Frontal cortex (tissue), 4 donors: Measurements from ENCODE around the gene RAC2. TPM values are rescaled to one million over a fixed set of nuclear protein-coding genes. Genes with fewer than 3 reads are reported as not detected.
"Not testable (repeated sequence)": the region's sequence is repeated elsewhere in the genome, so short reads cannot be mapped to it uniquely, and the experiment has no call there.

Experiments used
- DNase-seq, 2 donors: peaks; one replicate each; pipeline ENCODE4 v3.0.0; 2012; ENCODE audit warnings: low spot score in 2 of 2
- FAIRE-seq: peaks from 2 replicates; lab custom pipeline; 2012; peaks lifted over from hg19 to GRCh38; lab: Jason Lieb, UNC
- total RNA-seq: library from RNA; depleted of rRNA; stranded (reverse); fragments of >200 nt; gene quantifications from one replicate; pipeline ENCODE4 v1.2.3, GENCODE V29; 2014
- donor health status: control.
- donor health status: control.
- donor health status: control.

The RAC2 gene
- total RNA-seq, 1 donor from 2014 or later = under 0.01 TPM

GRCh38 chr22:37239336-37240239 lies 4.5 kb downstream of the RAC2 start:
- FAIRE-seq (no peak), DNase-seq (no peak)

DNA sequence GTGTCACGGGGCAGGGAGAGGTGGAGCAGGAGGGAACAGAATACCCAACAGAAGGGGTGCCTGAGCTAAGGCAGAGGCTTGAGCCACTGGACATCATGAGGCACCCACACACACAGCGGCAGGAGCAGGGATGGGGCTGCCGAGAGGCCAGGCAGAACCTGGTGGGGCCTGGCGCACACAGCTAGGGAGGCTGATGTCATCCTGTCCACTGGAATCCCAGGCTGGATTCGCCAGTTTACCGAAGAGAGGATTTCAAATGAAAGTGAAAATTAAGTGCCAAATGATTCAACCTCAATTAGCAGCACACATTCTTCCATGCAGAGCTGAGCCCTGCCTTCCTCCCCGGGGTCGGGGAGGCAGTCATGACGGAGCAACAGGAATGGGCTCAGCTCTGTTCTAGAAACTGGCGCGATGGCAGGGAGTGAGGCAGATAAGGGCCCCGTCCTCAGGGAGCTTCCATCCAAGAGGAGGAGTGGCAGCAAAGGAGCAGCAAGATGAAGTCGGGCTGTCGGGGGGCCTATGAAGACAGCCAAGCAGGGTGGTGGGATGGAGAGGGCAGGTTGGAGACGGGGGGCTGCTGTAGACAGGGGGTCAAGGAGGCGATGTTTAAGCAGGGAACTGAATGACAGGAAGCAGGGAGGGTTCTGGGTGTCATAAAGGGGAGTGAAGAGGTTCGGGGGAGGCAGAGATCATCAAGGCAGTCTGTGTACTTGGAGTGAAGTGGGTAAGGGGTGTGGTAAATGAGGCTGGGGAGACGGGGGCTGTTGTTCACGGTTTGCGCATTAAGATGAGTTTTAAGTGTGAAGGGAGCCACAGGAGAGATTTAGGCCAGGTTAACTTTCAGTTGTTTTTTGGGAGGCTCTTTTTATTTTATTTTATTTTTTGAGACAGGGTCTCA lies 6.4 kb downstream of the RAC2 start:
- DNase-seq (no peak), FAIRE-seq (no peak)

DNA sequence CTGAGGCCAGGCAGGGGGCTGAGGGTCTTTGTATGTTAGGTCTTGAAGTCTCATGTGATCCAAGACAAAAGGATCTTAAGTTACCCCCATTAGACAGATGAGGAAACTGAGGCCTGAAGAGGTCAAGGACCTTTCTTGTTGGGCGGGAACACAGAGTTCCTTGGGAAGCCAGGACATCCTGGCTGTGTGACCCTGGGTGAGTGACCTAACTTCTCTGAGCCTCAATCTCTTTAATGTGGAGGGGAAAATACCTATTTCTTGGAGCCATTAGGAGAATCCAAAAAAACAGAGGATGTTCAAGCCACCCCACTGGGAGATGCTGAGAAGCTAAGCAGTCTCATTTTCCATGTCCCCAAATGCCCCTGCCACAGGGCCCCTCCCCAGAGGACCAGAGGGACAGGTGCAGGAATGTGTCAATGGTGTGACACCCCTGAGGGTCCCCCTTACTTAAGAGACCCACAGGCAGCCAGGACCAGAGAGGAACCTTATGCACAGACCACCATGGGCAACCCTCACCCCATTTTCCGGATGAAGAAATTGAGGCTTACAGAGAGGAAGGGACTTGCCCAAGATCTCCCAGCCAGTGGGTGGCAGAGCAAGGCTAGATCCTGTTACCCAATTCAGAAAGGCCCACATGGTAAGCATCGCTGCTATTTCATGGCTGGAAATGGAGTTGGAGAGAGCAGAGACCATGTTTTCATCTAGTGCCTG lies 8.0 kb downstream of the RAC2 start:
- FAIRE-seq (no peak), DNase-seq (no peak)

DNA sequence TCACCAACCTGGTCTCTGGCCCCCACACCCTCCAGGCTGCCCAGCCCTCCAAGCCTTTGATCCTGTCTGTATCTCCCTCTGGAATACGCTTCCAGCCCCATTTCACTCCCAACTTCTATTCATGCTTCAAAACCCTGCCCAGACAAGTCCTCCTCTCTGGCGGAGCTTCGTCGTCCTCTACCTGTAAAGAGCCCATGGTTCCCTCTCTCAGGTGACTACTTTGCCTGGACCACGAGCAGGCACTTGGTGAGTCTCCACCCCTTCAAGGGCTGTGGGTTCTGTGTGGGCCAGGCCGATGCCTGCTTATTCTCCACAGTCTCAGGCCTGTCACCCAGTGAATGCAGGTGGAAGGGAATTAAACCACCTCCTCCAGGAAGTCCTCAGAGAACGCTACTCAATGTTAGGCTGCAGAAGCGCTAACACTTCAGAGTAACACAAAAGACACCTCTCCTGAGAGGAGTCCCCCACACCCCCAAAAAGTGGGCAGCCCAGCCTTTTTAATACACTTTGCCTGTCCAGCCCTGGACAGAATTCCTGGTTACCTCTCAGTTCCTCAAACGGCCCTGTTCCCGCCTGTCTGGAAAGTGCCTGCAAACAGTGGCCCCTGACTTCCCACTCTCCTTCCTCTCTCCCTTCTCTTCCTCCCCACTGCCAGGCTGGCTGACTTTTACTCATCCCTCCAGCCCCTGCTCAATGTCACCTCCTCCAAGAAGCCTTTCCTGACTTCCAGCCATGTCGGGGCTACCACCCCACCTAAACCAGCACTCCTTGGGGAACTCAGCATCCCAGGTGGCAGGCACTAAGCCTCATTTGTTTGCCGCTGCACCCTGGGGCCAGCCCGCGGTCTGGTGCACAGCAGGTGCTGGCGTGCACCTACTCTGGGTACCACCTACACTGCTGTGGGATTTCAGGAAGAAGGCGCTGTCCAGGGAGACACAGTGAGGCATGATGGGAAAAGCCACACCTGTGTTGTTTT lies 9.0 kb downstream of the RAC2 start:
- no peak for FAIRE-seq
- no peak for DNase-seq

GRCh38 chr22:37233751-37234631 lies 10.1 kb downstream of the RAC2 start:
- FAIRE-seq (no peak), DNase-seq (no peak)

DNA sequence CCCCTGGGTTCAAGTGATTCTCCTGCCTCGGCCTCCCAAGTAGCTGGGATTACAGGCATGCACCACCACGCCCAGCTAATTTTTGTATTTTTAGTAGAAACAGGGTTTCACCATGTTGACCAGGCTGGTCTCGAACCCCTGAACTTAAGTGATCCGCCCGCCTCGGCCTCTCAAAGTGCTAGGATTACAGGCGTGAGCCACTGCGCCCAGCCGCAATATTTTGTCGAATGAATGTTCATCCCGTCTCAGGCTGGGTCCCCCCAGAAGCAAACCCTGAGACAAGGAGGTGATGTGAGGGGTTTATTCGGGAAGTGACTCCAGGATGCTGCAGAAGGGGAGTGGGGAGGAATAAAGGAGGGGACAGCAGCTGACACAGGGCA lies 10.7 kb downstream of the RAC2 start:
- FAIRE-seq, DNase-seq: not testable (repeated sequence)

DNA sequence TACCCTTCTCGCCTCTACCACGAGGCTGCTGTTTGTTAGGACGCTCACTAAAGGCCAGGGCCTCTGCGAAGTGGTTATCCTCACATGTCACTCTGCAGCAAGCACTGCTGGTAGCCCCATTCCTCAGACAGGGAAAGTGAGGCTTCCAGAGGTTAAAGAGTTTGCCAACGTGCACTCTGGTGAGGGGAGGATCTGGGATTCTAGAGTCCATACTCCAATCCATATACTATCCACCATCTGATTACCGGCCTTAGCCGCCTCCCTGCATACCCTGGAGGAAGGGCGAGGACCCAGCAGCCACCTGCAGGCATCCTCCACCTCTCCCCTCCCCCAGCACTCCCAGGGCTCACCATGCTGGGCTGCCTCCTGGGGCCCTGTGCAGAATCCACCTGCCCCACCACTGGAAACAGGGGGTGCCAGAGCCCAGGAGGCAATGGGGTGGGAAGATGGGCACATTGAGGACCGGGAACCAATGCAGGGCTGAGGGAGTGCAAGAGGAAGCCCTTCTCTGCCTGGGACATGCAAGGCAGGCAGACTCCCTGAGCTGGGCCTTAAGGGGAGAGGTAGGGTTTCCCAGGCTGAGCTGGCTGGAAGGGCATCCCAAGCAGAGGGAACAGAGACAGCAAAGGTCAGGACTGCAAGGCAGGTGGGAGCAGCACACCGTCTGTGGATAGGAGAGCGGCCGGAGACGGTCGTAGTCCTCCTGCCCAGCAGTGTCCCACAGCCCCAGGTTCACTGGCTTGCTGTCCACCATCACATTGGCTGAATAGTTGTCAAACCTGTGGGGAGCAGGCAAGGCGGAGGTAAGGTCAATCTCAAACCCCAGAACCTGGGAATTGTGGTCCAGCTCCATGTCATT lies 11.7 kb downstream of the RAC2 start:
- no peak for FAIRE-seq
- DNase-seq = no peak

GRCh38 chr22:37231406-37232139 lies 12.5 kb downstream of the RAC2 start:
- no peak for DNase-seq

DNA sequence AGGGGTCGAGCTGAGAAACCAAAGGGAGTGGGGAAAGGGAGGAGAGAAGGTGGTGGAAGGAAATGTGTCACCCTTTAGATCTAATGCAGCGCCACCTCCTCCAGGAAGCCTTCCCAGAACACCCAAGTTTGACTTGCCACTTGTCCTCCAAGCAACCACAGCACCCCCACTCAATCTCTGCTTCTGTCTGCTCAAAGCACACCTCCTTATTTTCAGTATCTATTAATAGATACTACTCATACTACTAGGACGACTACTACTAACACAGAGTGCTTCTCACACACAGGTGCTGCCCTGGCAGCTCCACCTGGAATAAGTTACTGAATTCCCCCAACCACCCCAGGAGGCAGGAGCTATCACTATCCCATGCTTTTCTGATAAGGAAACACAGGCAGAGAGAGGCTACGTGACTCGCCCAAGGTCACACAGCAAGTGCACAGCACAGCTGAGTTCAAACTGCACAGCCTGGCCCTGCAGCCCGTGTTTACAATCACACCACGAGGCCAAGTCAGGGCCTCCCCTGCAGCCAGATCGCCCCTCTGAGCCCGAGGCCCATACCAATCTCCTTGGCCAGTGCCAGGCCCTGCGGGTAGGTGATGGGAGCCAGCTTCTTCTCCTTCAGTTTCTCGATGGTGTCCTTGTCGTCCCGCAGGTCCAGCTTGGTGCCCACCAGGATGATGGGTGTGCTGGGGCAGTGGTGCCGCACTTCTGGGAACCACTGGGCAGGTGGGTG lies 13.2 kb downstream of the RAC2 start:
- no peak for DNase-seq
- no peak for FAIRE-seq

More at GRCh38 chr22:37231406-37232139, 12.5 kb downstream of the RAC2 start:
- FAIRE-seq = no peak

DNA sequence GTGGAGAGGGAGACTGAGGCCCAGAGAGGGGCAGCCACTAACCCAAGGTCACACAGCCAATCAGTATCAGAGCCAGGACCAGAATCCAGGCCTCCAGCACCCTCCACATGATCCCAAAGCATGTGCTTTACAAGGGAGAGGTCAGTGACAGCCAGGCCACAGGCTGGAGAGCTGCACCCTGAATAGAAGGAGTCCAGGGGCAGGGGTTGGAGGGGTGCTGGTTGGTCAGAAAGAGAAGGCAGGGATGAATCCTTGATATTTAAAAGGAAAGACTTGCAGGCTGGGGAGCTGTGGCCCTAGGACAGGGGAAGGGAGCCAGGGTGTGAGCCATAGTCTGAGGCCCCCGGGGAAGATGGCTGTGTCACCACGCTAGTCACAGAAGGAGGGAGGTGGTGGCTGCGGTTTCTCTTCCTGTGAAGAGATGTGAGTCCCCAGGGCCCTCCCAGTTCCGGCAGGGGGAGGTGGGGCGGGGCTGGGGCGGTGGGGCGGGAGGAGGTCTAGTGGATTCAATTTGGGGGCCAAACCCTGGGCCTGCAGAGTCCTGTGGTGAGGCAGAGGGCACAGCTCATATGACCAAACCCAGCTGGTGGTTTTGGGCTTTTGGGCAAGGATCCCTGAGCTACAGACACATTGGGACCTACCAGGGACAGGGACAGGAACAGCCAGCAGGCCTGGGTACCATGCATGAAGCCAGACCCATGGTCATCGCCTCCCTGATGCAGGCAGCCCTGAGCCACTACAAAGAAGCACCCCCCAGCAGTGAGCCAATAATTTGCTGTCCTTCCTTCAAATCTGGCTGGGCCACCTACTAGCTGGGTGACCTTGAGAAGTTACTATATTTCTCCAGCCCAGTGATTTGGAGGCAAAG lies 14.0 kb downstream of the RAC2 start:
- FAIRE-seq (no peak), DNase-seq (no peak)

- DNase-seq (no peak), FAIRE-seq (no peak)
Observed at GRCh38 chr22:37229012-37229804, 14.9 kb downstream of the RAC2 start.

- DNase-seq (no peak), FAIRE-seq (no peak)
Observed at GRCh38 chr22:37228106-37229011, 15.7 kb downstream of the RAC2 start.

- no peak for DNase-seq
- FAIRE-seq = no peak
Observed at GRCh38 chr22:37226514-37226913, 17.6 kb downstream of the RAC2 start.
